Naive thymus-derived CD4-positive, alpha-beta T cell (primary cell): Measurements from ENCODE around the gene BCL2L2. TPM values are rescaled to one million over a fixed set of nuclear protein-coding genes. Genes with fewer than 3 reads are reported as not detected.
"Not testable (repeated sequence)": the region's sequence is repeated elsewhere in the genome, so short reads cannot be mapped to it uniquely, and the experiment has no call there.

ENCODE experiments used
- ATAC-seq: fragments of 150-1000 bp; cut with Tn5 transposase; 2 replicates; pipeline ENCODE4 v1.10.0; 2021; ENCODE audit warnings: mild to moderate bottlenecking, moderate library complexity
- CTCF ChIA-PET: fragments of 350-600 bp; sonication (Branson Sonifier 250); formaldehyde crosslinking; loops from one replicate; lab custom pipeline; 2021; ENCODE audit warnings: antibody characterized with exemption; lab: Charles Lee
- POLR2A ChIA-PET: fragments of 350-600 bp; sonication (Branson Sonifier 250); formaldehyde crosslinking; loops from one replicate; lab custom pipeline; 2021; ENCODE audit warnings: antibody characterized with exemption, inconsistent platforms; lab: Charles Lee
- DNase-seq, 9 donors: peaks; one replicate each; pipeline versions ENCODE4 v3.0.0 to v3.0.0-alpha.2; 2020 to 2022; ENCODE audit warnings: mixed read lengths in 1 of 9
- H3K27ac ChIP-seq: one replicate; pipeline ENCODE4 v1.7.0; 2013; ENCODE audit warnings: mild to moderate bottlenecking, low read depth, low read length, moderate library complexity
- H3K27me3 ChIP-seq, 2 donors: one replicate each; pipeline ENCODE4 v1.7.0; 2013; ENCODE audit warnings: low read length in 2 of 2, mild to moderate bottlenecking in 2 of 2, moderate library complexity in 2 of 2; ENCODE audit not compliant: control insufficient read depth in 2 of 2, insufficient read depth in 2 of 2
- H3K36me3 ChIP-seq, 3 experiments: 1 replicate in 2 of 3; 2 replicates in 1 of 3; pipeline ENCODE4 v1.7.0; 2013; ENCODE audit warnings: low read length in 3 of 3, mild to moderate bottlenecking in 3 of 3, moderate library complexity in 1 of 3; ENCODE audit not compliant: insufficient read depth in 3 of 3, control insufficient read depth in 2 of 3
- H3K4me1 ChIP-seq, 2 donors: one replicate each; pipeline ENCODE4 v1.7.0; 2013; ENCODE audit warnings: low read length in 2 of 2, mild to moderate bottlenecking in 2 of 2, moderate library complexity in 1 of 2; ENCODE audit not compliant: control insufficient read depth in 2 of 2, insufficient read depth in 2 of 2
- H3K4me3 ChIP-seq: 2 replicates; pipeline ENCODE4 v1.7.0; 2013; ENCODE audit warnings: mild to moderate bottlenecking, low read length
- H3K9me3 ChIP-seq, 3 experiments: 1 replicate in 2 of 3; 2 replicates in 1 of 3; pipeline ENCODE4 v1.7.0; 2013; ENCODE audit warnings: low read length in 3 of 3; ENCODE audit not compliant: control insufficient read depth in 2 of 3
- H3K27ac Mint-ChIP-seq, 9 donors: one replicate each; pipeline ENCODE4 v1.8.0; 2020 to 2022; ENCODE audit warnings: mixed read lengths in 9 of 9, mild to moderate bottlenecking in 8 of 9, moderate library complexity in 5 of 9, inconsistent platforms in 2 of 9
- H3K27me3 Mint-ChIP-seq, 5 donors: one replicate each; pipeline ENCODE4 v1.8.0; 2021 to 2022; ENCODE audit warnings: mixed read lengths in 5 of 5, mild to moderate bottlenecking in 1 of 5
- H3K36me3 Mint-ChIP-seq, 5 donors: one replicate each; pipeline ENCODE4 v1.8.0; 2020 to 2022; ENCODE audit warnings: mixed read lengths in 5 of 5, mild to moderate bottlenecking in 3 of 5, inconsistent platforms in 1 of 5
- H3K4me1 Mint-ChIP-seq, 7 donors: one replicate each; pipeline ENCODE4 v1.8.0; 2020 to 2022; ENCODE audit warnings: mixed read lengths in 7 of 7, mild to moderate bottlenecking in 3 of 7, inconsistent platforms in 1 of 7
- H3K4me3 Mint-ChIP-seq, 10 donors: one replicate each; pipeline ENCODE4 v1.8.0; 2020 to 2022; ENCODE audit warnings: mild to moderate bottlenecking in 10 of 10, mixed read lengths in 10 of 10, moderate library complexity in 6 of 10, inconsistent platforms in 2 of 10
- H3K9me3 Mint-ChIP-seq, 11 donors: one replicate each; pipeline ENCODE4 v1.8.0; 2020 to 2022; ENCODE audit warnings: mixed read lengths in 11 of 11, mild to moderate bottlenecking in 4 of 11, inconsistent platforms in 1 of 11, moderate library complexity in 1 of 11
- intact Hi-C, 2 donors: fragments of 100-400 bp; cut with micrococcal nuclease; formaldehyde crosslinking; loops; one replicate each; pipeline ENCODE4 v1.15.1; 2023
- polyA plus RNA-seq, 2 donors: library from polyadenylated mRNA; unstranded; fragments of 300-500 nt; fragmentation: Illumina TruSeq; gene quantifications; one replicate each; pipeline ENCODE4 v1.2.3, GENCODE V29; 2021
- total RNA-seq, 6 experiments: library from RNA in 5 of 6; stranded (reverse) in 5 of 6; gene quantifications; 1 replicate in 5 of 6; 2 replicates in 1 of 6; pipeline ENCODE4 v1.2.3 and lab custom pipeline; 2021 to 2026

Gene BCL2L2
- total and polyA plus RNA-seq, 7 experiments from 2014 or later = 2.8 to 8.0 (median 5.6) TPM; not detected in 2

- no peak overlapping the region for H3K4me3 ChIP-seq
- CTCF ChIA-PET = interaction anchor here (1.0 to 1.5 kb wide), 2 partner anchors 18 to 50 kb away, joined by 3 to 4 read pairs; no protein-coding TSS in a partner anchor
- Mint-ChIP-seq H3K4me1 (peaks cover 3 to 12% (median 5%) of the 10 kb centered on the region in 7 donors), H3K4me3 (no peak overlapping the region), H3K27ac (peak overlapping the region in 1 of 9 donors; percentile 19), H3K36me3 (peaks cover 4 to 28% (median 8%) of the 10 kb centered on the region in 5 donors), H3K9me3 (peaks cover 0 to 1% (median 0%) of the 10 kb centered on the region in 11 donors), H3K27me3 (no peaks in the 10 kb centered on the region)
- H3K27ac ChIP-seq = no peak overlapping the region
- no peaks in the 10 kb centered on the region for H3K9me3 ChIP-seq
- peaks cover 0 to 9% (median 0%) of the 10 kb centered on the region in 3 experiments for H3K36me3 ChIP-seq
- POLR2A ChIA-PET = interaction anchor here (0.8 to 0.9 kb wide), 3 partner anchors 9 to 93 kb away, joined by 3 read pairs; partner anchors contain the start of gene HOMEZ
- H3K4me1 ChIP-seq = no peaks in the 10 kb centered on the region
- intact Hi-C loops = no loop called here
- H3K27me3 ChIP-seq = no peaks in the 10 kb centered on the region
- ATAC-seq = no peak
- no peak for DNase-seq
Observed at GRCh38 chr14:23277189-23277588, 29.4 kb upstream of the BCL2L2 start.

GRCh38 chr14:23277928-23278327 is 28.7 kb upstream of the BCL2L2 start:
- POLR2A ChIA-PET = interaction anchor here (0.5 to 0.9 kb wide), 2 partner anchors 19 to 28 kb away, joined by 3 to 5 read pairs; no protein-coding TSS in a partner anchor
- not testable (repeated sequence) for ATAC-seq
- CTCF ChIA-PET = interaction anchor here (0.8 to 1.5 kb wide), 2 partner anchors 49 to 78 kb away, joined by 3 read pairs; no protein-coding TSS in a partner anchor

GRCh38 chr14:23281247-23281646 is 25.4 kb upstream of the BCL2L2 start:
- H3K27me3 ChIP-seq = no peaks in the 10 kb centered on the region
- no peak overlapping the region for H3K27ac ChIP-seq
- intact Hi-C loops = no loop called here
- ATAC-seq (no peak), DNase-seq (no peak)
- CTCF ChIA-PET = interaction anchor here (1.0 kb wide), 1 partner anchor 14 kb away, joined by 3 read pairs; no protein-coding TSS in a partner anchor
- H3K4me1 Mint-ChIP-seq = peaks cover 11 to 34% (median 27%) of the 10 kb centered on the region in 7 donors
- no peak overlapping the region for H3K27ac Mint-ChIP-seq
- H3K9me3 ChIP-seq = no peaks in the 10 kb centered on the region
- peaks cover 0 to 13% (median 0%) of the 10 kb centered on the region in 3 experiments for H3K36me3 ChIP-seq
- POLR2A ChIA-PET = interaction anchor here (0.7 to 1.9 kb wide), 2 partner anchors 40 to 41 kb away, joined by 4 to 7 read pairs; partner anchors contain the start of gene PABPN1
- no peaks in the 10 kb centered on the region for H3K9me3 Mint-ChIP-seq
- no peak overlapping the region for H3K4me3 ChIP-seq
- peaks cover 0 to 14% (median under 1%) of the 10 kb centered on the region in 5 donors for H3K36me3 Mint-ChIP-seq
- H3K4me1 ChIP-seq = peaks cover 0 to 3% of the 10 kb centered on the region in 2 donors
- H3K4me3 Mint-ChIP-seq = no peak overlapping the region
- H3K27me3 Mint-ChIP-seq = no peaks in the 10 kb centered on the region

More at GRCh38 chr14:23277928-23278327, 28.7 kb upstream of the BCL2L2 start:
- H3K4me1 Mint-ChIP-seq = peaks cover 6 to 16% (median 8%) of the 10 kb centered on the region in 7 donors
- H3K9me3 ChIP-seq, H3K27me3 Mint-ChIP-seq, intact Hi-C loops, H3K27ac Mint-ChIP-seq, H3K9me3 Mint-ChIP-seq, H3K4me3 Mint-ChIP-seq, H3K4me3 ChIP-seq, H3K4me1 ChIP-seq, DNase-seq, H3K27me3 ChIP-seq, H3K27ac ChIP-seq: not testable (repeated sequence)
- peaks cover 0 to 11% (median 0%) of the 10 kb centered on the region in 3 experiments for H3K36me3 ChIP-seq
- peaks cover 4 to 28% (median 8%) of the 10 kb centered on the region in 5 donors for H3K36me3 Mint-ChIP-seq

- ATAC-seq = no peak
- intact Hi-C loops = no loop called here
- Histone ChIP-seq H3K9me3 (no peaks in the 10 kb centered on the region), H3K27ac (peak overlapping the region; percentile 89), H3K36me3 (peaks cover 0 to 8% (median 0%) of the 10 kb centered on the region in 3 experiments), H3K4me3 (peak overlapping the region; percentile 84), H3K27me3 (no peaks in the 10 kb centered on the region), H3K4me1 (peaks cover 3 to 6% of the 10 kb centered on the region in 2 donors)
- H3K27me3 Mint-ChIP-seq = no peaks in the 10 kb centered on the region
- POLR2A ChIA-PET = interaction anchor here (0.6 to 10.7 kb wide), 6 partner anchors 9 to 251 kb away, joined by 3 to 135 read pairs (median 7); partner anchors contain the start of genes ACIN1, C14orf119, PABPN1 and PPP1R3E
- CTCF ChIA-PET = interaction anchor here (1.1 to 2.5 kb wide), 2 partner anchors 11 to 22 kb away, joined by 3 to 13 read pairs; no protein-coding TSS in a partner anchor
- no peaks in the 10 kb centered on the region for H3K9me3 Mint-ChIP-seq
- peak in 2 of 9 donors; percentile 8 to 17 for DNase-seq
- peak overlapping the region; percentile 76 to 94 (median 90) for H3K27ac Mint-ChIP-seq
- peaks cover 15 to 37% (median 30%) of the 10 kb centered on the region in 7 donors for H3K4me1 Mint-ChIP-seq
- peaks cover 0 to 1% (median 0%) of the 10 kb centered on the region in 5 donors for H3K36me3 Mint-ChIP-seq
- peak overlapping the region; percentile 90 to 100 (median 96) for H3K4me3 Mint-ChIP-seq
Observed at GRCh38 chr14:23284654-23285529, 21.7 kb upstream of the BCL2L2 start.

- H3K4me1 ChIP-seq = peaks cover 3 to 6% of the 10 kb centered on the region in 2 donors
- no peaks in the 10 kb centered on the region for H3K27me3 ChIP-seq
- H3K4me3 ChIP-seq = peak overlapping the region; percentile 84
- intact Hi-C loops = loop anchor here (1.0 kb wide), 6 partner anchors 10 to 271 kb away; partner anchors contain the start of genes ACIN1 (in 2 of the 2), C14orf119 (in 2 of the 2), PABPN1 (in 2 of the 2) and NGDN (in 1 of the 2)
- peak overlapping the region; percentile 89 for H3K27ac ChIP-seq
- peaks cover 0 to 1% (median 0%) of the 10 kb centered on the region in 5 donors for H3K36me3 Mint-ChIP-seq
- POLR2A ChIA-PET = interaction anchor here (0.6 to 10.7 kb wide), 12 partner anchors 9 to 1551 kb away, joined by 3 to 135 read pairs (median 4); partner anchors contain the start of genes ACIN1, C14orf119, PABPN1 and PPP1R3E
- peaks cover 0 to 8% (median 0%) of the 10 kb centered on the region in 3 experiments for H3K36me3 ChIP-seq
- peak overlapping the region; percentile 90 to 100 (median 96) for H3K4me3 Mint-ChIP-seq
- no peaks in the 10 kb centered on the region for H3K27me3 Mint-ChIP-seq
- no peaks in the 10 kb centered on the region for H3K9me3 ChIP-seq
- H3K9me3 Mint-ChIP-seq = no peaks in the 10 kb centered on the region
- ATAC-seq (peak; percentile 22), DNase-seq (peak in 1 of 9 donors; percentile 40)
- CTCF ChIA-PET = interaction anchor here (1.0 to 2.5 kb wide), 6 partner anchors 10 to 35 kb away, joined by 3 to 13 read pairs (median 4); partner anchors contain the start of gene PABPN1
- H3K27ac Mint-ChIP-seq = peak overlapping the region; percentile 76 to 94 (median 90)
- H3K4me1 Mint-ChIP-seq = peaks cover 15 to 37% (median 30%) of the 10 kb centered on the region in 7 donors
Observed at GRCh38 chr14:23285530-23286019, 21.1 kb upstream of the BCL2L2 start.
